IMR-90 (cell line): ENCODE data around the gene MACROD1.

Experiments
- BHLHE40 ChIP-seq: fragments of 150-350 bp; IDR thresholded peaks from 2 replicates; pipeline ENCODE4 v1.6.1; 2016; ENCODE audit warnings: mild to moderate bottlenecking, low read depth, low read length
- CHD1 ChIP-seq: IDR thresholded peaks from 2 replicates; pipeline ENCODE4 v1.6.1; 2012; ENCODE audit warnings: low read depth, low read length, improper control_type of control experiment
- MXI1 ChIP-seq: IDR thresholded peaks from 2 replicates; pipeline ENCODE4 v1.6.1; 2012; ENCODE audit warnings: low read depth, mild to moderate bottlenecking, low read length, moderate library complexity, borderline replicate concordance
- POLR2A ChIP-seq: IDR thresholded peaks from 2 replicates; pipeline ENCODE4 v1.6.1; 2012; ENCODE audit warnings: mild to moderate bottlenecking, low read depth, low read length
- RAD21 ChIP-seq: IDR thresholded peaks from 2 replicates; pipeline ENCODE4 v1.6.1; 2012; ENCODE audit warnings: low read length, improper control_type of control experiment
- RCOR1 ChIP-seq: IDR thresholded peaks from 2 replicates; pipeline ENCODE4 v1.6.1; 2012; ENCODE audit warnings: mild to moderate bottlenecking, low read length, improper control_type of control experiment; ENCODE audit not compliant: insufficient replicate concordance
- RFX5 ChIP-seq: IDR thresholded peaks from 2 replicates; pipeline ENCODE4 v1.8.0; 2012; ENCODE audit warnings: low read depth, mild to moderate bottlenecking, low read length, moderate library complexity
- SMC3 ChIP-seq: fragments of 150-350 bp; IDR thresholded peaks from 2 replicates; pipeline ENCODE4 v1.6.1; 2016; ENCODE audit warnings: low read depth, mild to moderate bottlenecking, antibody characterized with exemption, low read length, moderate library complexity
- TF ChIP-seq, protein P1 (sequence below): conservative IDR thresholded peaks from 2 replicates; pipeline ENCODE4 v1.5.1; 2012; ENCODE audit warnings: mild to moderate bottlenecking, low read depth, low read length, improper control_type of control experiment

DNA sequence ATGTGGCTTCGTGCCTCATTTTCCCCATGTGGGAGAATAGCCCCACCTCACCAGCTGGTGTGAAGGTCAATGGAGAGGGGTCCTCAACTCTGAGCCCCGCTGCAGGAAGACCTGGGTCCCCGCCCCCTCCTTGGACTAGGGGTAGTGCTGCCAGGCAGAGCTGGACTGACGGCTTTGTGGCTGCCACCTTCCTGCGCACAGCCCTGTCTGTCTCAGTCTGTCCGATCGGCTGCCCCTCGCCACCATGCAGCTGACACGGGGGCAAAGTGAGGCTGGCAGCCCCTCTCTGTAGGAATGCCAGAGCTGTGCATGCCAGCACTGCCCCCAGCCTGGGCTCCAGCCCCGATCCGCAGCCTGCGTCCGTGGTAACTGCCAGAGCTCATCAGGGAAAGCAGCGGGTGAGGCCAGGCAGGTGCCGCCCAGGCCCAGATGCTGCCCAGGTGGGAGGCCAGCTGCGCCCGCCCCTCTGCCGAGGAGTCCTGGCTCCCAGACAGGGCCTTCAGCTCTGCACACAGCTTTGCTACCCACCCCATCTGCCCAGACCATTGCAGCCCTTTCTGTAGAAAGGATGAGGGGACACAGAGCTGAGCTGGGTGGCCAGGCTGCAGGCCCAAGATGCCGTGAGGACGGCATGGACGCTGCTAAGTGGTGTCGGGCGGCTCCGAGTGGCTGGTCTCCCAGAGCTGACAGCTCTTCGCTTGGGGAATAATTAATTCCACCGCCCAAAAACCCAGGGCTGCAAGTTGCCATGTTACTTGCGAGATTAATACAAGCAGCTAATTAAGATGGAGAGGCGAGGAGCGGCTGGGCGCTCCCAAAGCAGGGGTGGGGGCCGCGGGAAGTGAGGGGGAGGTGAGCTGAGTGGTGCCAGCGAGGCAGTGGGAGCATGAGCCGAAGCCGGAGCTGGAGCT is 149.7 kb downstream of the MACROD1 start:
- TF ChIP-seq POLR2A (no peak), RCOR1 (no peak), RAD21 (no peak), CHD1 (no peak), RFX5 (no peak), MXI1 (no peak), BHLHE40 (no peak), SMC3 (no peak)
- TF ChIP-seq, protein P1, sequence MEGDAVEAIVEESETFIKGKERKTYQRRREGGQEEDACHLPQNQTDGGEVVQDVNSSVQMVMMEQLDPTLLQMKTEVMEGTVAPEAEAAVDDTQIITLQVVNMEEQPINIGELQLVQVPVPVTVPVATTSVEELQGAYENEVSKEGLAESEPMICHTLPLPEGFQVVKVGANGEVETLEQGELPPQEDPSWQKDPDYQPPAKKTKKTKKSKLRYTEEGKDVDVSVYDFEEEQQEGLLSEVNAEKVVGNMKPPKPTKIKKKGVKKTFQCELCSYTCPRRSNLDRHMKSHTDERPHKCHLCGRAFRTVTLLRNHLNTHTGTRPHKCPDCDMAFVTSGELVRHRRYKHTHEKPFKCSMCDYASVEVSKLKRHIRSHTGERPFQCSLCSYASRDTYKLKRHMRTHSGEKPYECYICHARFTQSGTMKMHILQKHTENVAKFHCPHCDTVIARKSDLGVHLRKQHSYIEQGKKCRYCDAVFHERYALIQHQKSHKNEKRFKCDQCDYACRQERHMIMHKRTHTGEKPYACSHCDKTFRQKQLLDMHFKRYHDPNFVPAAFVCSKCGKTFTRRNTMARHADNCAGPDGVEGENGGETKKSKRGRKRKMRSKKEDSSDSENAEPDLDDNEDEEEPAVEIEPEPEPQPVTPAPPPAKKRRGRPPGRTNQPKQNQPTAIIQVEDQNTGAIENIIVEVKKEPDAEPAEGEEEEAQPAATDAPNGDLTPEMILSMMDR: no peak
